SK-N-SH (cell line): ENCODE measurements around the gene MBNL1. TPM values are rescaled to one million over a fixed set of nuclear protein-coding genes. Genes with fewer than 3 reads are reported as not detected.

Source experiments
- CTCF ChIA-PET: fragments of 300-600, 350-600 bp; formaldehyde crosslinking; extraction: SDS; loops from one replicate; lab custom pipeline; 2021; lab: Yijun Ruan, JAX
- POLR2A ChIA-PET: fragments of 350-600 bp; sonication (Branson Sonifier 250); formaldehyde crosslinking; extraction: SDS; loops from one replicate; lab custom pipeline; 2020; ENCODE audit warnings: antibody characterized with exemption, inconsistent platforms; lab: Yijun Ruan, JAX
- DNase-seq: peaks from one replicate; pipeline ENCODE4 v3.0.0; 2012
- H2AFZ ChIP-seq: fragments of 200-600 bp; sonication (generic); 2 replicates; pipeline ENCODE4 v1.8.1; 2016; ENCODE audit warnings: antibody characterized with exemption, mild to moderate bottlenecking, low read depth
- H3F3A ChIP-seq: fragments of 200-600 bp; sonication (generic); replicated peaks from 2 replicates; pipeline ENCODE3; 2016; ENCODE audit warnings: antibody characterized with exemption, mild to moderate bottlenecking; ENCODE audit not compliant: insufficient read depth
- H3K27ac ChIP-seq, 2 experiments: fragments of 200-500 bp in 1 of 2; fragments of 200-600 bp in 1 of 2; sonication (Bioruptor generic) in 1 of 2; sonication (generic), shearing (Covaris generic) in 1 of 2; 2 replicates each; pipeline versions ENCODE4 v1.5.1 to v1.6.1; 2014 to 2016; ENCODE audit warnings: low read depth in 2 of 2, inconsistent platforms in 1 of 2, low read length in 1 of 2, mild to moderate bottlenecking in 1 of 2, mixed read lengths in 1 of 2
- H3K27me3 ChIP-seq: fragments of 200-600 bp; sonication (generic), shearing (Covaris generic); 2 replicates; pipeline ENCODE4 v1.6.1; 2016; ENCODE audit warnings: mixed run types; ENCODE audit not compliant: insufficient read depth
- H3K36me3 ChIP-seq, 2 experiments: fragments of 200-500 bp in 1 of 2; fragments of 200-600 bp in 1 of 2; sonication (Bioruptor generic) in 1 of 2; sonication (generic) in 1 of 2; replicated peaks in 1 of 2; 2 replicates each; pipeline versions ENCODE3 to v1.5.1; 2014 to 2016; ENCODE audit warnings: low read length in 1 of 2, mild to moderate bottlenecking in 1 of 2; ENCODE audit not compliant: insufficient read depth in 2 of 2, control insufficient read depth in 1 of 2
- H3K4me1 ChIP-seq, 2 experiments: fragments of 200-500 bp in 1 of 2; fragments of 200-600 bp in 1 of 2; sonication (Bioruptor generic) in 1 of 2; sonication (generic), shearing (Covaris generic) in 1 of 2; 2 replicates each; pipeline versions ENCODE4 v1.5.1 to v1.6.1; 2014 to 2016; ENCODE audit warnings: low read depth in 1 of 2, low read length in 1 of 2, mixed run types in 1 of 2; ENCODE audit not compliant: insufficient read depth in 2 of 2, control insufficient read depth in 1 of 2
- H3K4me2 ChIP-seq: fragments of 200-600 bp; sonication (generic), shearing (Covaris generic); 2 replicates; pipeline ENCODE4 v1.6.1; 2017; ENCODE audit warnings: mixed run types
- H3K4me3 ChIP-seq, 2 experiments: fragments of 200-500 bp in 1 of 2; fragments of 200-600 bp in 1 of 2; sonication (Bioruptor generic) in 1 of 2; sonication (generic), shearing (Covaris generic) in 1 of 2; 2 replicates each; pipeline versions ENCODE4 v1.5.1 to v1.8.1; 2014 to 2016; ENCODE audit warnings: low read depth in 2 of 2, inconsistent platforms in 1 of 2, low read length in 1 of 2, mild to moderate bottlenecking in 1 of 2, mixed read lengths in 1 of 2, moderate library complexity in 1 of 2
- H3K79me2 ChIP-seq: fragments of 200-600 bp; sonication (generic); 2 replicates; pipeline ENCODE4 v1.8.1; 2017; ENCODE audit warnings: mild to moderate bottlenecking; ENCODE audit not compliant: insufficient read depth
- H3K9ac ChIP-seq: fragments of 200-600 bp; sonication (generic); 2 replicates; pipeline ENCODE4 v1.6.1; 2017; ENCODE audit warnings: mixed run types
- H3K9me2 ChIP-seq: fragments of 200-600 bp; sonication (generic); 2 replicates; pipeline ENCODE4 v1.6.1; 2017; ENCODE audit warnings: mixed run types
- H3K9me3 ChIP-seq: fragments of 200-600 bp; sonication (generic); 2 replicates; pipeline ENCODE4 v1.6.1; 2017; ENCODE audit warnings: mixed run types, mild to moderate bottlenecking, moderate library complexity
- H4K20me1 ChIP-seq: fragments of 200-600 bp; sonication (generic); 2 replicates; pipeline ENCODE4 v1.6.1; 2017; ENCODE audit warnings: mild to moderate bottlenecking, mixed run types; ENCODE audit not compliant: insufficient read depth
- ELF1 ChIP-seq: IDR thresholded peaks from 2 replicates; pipeline ENCODE4 v1.4.0; 2012
- EP300 ChIP-seq, 2 experiments: IDR thresholded peaks; 2 replicates each; pipeline versions ENCODE4 v1.4.0 to v1.6.1; 2012; ENCODE audit warnings: borderline replicate concordance in 1 of 2, low read depth in 1 of 2, low read length in 1 of 2
- EZH2phosphoT487 ChIP-seq: fragments of 200-600 bp; sonication (generic); IDR thresholded peaks from 2 replicates; pipeline ENCODE4 v1.6.1; 2017; ENCODE audit warnings: low read depth, mixed run types, mild to moderate bottlenecking, antibody characterized with exemption, moderate library complexity, borderline replicate concordance
- FOSL2 ChIP-seq: IDR thresholded peaks from 2 replicates; pipeline ENCODE4 v1.4.0; 2012; ENCODE audit warnings: low read depth, mild to moderate bottlenecking, moderate library complexity, borderline replicate concordance
- FOXM1 ChIP-seq: IDR thresholded peaks from 2 replicates; pipeline ENCODE4 v1.4.0; 2012; ENCODE audit warnings: low read depth, mild to moderate bottlenecking
- GABPA ChIP-seq: IDR thresholded peaks from 2 replicates; pipeline ENCODE4 v1.4.0; 2012; ENCODE audit warnings: low read depth, mild to moderate bottlenecking
- JUND ChIP-seq: IDR thresholded peaks from 2 replicates; pipeline ENCODE4 v1.4.0; 2012
- MEF2A ChIP-seq: IDR thresholded peaks from 2 replicates; pipeline ENCODE4 v1.4.0; 2012; ENCODE audit warnings: low read depth, borderline replicate concordance
- POLR2AphosphoS5 ChIP-seq: IDR thresholded peaks from 2 replicates; pipeline ENCODE4 v1.6.1; 2012; ENCODE audit warnings: low read depth, low read length
- RFX5 ChIP-seq: IDR thresholded peaks from 2 replicates; pipeline ENCODE4 v1.6.1; 2012; ENCODE audit warnings: mild to moderate bottlenecking, improper control_type of control experiment, low read length
- TAF1 ChIP-seq: IDR thresholded peaks from 2 replicates; pipeline ENCODE4 v1.6.1; 2012; ENCODE audit warnings: low read depth, mild to moderate bottlenecking, low read length, moderate library complexity, borderline replicate concordance
- TCF12 ChIP-seq: IDR thresholded peaks from 2 replicates; pipeline ENCODE4 v1.4.0; 2012
- TEAD4 ChIP-seq: IDR thresholded peaks from 2 replicates; pipeline ENCODE4 v1.4.0; 2012; ENCODE audit warnings: mild to moderate bottlenecking, borderline replicate concordance; ENCODE audit not compliant: insufficient read depth
- WGBS: methylation state at CpG from one replicate; pipeline ENCODE4 v1.1.6; 2017; ENCODE audit warnings: low lambda C conversion rate; 5-methylcytosine and 5-hydroxymethylcytosine counted together
- polyA plus RNA-seq, 3 experiments: library from polyadenylated mRNA; depleted of rRNA; stranded (reverse); fragments of >200 nt; gene quantifications; 2 replicates each; pipeline ENCODE4 v1.2.3, GENCODE V29; 2012
- TF ChIP-seq, protein P1 (sequence below): IDR thresholded peaks from 2 replicates; pipeline ENCODE4 v1.4.0; 2012; ENCODE audit warnings: low read depth, borderline replicate concordance
- TF ChIP-seq, protein P2 (sequence below): IDR thresholded peaks from 2 replicates; pipeline ENCODE4; 2012
- TF ChIP-seq, protein P3 (sequence below): fragments of 200-600 bp; sonication (generic); IDR thresholded peaks from 2 replicates; pipeline ENCODE4 v1.6.1; 2017; ENCODE audit warnings: antibody characterized with exemption, mild to moderate bottlenecking, moderate library complexity
- TF ChIP-seq, protein P4 (sequence below): IDR thresholded peaks from 2 replicates; pipeline ENCODE4 v1.4.0; 2012; ENCODE audit warnings: low read depth, borderline replicate concordance
- TF ChIP-seq, protein P5 (sequence below): fragments of 150-350 bp; IDR thresholded peaks from 2 replicates; pipeline ENCODE4 v1.6.1; 2016; ENCODE audit warnings: mild to moderate bottlenecking, low read depth, low read length

MBNL1 gene
- polyA plus RNA-seq, 1 of the 3 experiments (the other 2 are of a cell fraction): 44.3 TPM

DNA sequence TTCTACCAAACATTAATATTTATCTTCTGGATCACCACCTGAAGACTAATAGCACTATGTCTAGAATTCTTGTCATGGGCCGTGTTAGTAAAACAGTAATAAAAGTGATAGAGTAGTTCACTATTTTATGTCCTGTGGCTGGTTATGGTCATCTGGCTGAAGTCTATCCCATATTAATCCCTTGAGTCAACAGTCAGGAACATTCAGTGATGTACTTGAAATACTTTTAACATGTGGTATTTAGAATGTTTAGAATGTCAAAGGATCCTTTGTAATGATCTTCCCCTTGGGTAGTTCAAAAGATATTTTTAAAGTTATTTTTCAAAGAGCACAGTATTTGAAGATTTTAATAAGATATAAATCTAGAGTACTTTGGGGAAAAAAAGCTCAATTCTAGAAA is 117.0 kb downstream of the MBNL1 start:
- 17% methylated on average over 1 of the region's 1 CpG for WGBS
- Histone ChIP-seq H3K9me2 (no peaks in the 10 kb centered on the region), H2AFZ (no peak overlapping the region), H3K79me2 (peaks cover 100% of the 10 kb centered on the region), H4K20me1 (peaks cover 66% of the 10 kb centered on the region), H3K9ac (no peak overlapping the region; the same call in 1 of the 2 replicates), H3K4me2 (peak overlapping the region; percentile 32), H3K4me1 (peaks cover 5 to 39% of the 10 kb centered on the region in 2 experiments; a peak in 2 of 4 replicates), H3K9me3 (no peaks in the 10 kb centered on the region), H3K27me3 (no peaks in the 10 kb centered on the region), H3K4me3 (no peak overlapping the region), H3K27ac (peak overlapping the region in 1 of 2 experiments; percentile 75; a peak in 3 of 4 replicates), H3K36me3 (peaks cover 0 to 12% of the 10 kb centered on the region in 2 experiments), H3F3A (peaks cover 22% of the 10 kb centered on the region)
- TF ChIP-seq FOSL2: peak; percentile 26; the same call in 1 of the 2 replicates
- no peak for TF ChIP-seq POLR2AphosphoS5
- TF ChIP-seq JUND: peak; percentile 49; the same call in 1 of the 2 replicates
- TF ChIP-seq TEAD4: peak; percentile 35; the same call in 1 of the 2 replicates
- TF ChIP-seq TCF12: peak; percentile 75
- TF ChIP-seq GABPA: no peak
- TF ChIP-seq EP300 (IDR thresholded peaks at IDR 0.05; ENCODE audit: borderline replicate concordance in 1 of 2, low read depth in 1 of 2, low read length in 1 of 2): peak in 1 of 2 experiments; percentile 70; a peak in 2 of 4 replicates
- TF ChIP-seq, protein P1, sequence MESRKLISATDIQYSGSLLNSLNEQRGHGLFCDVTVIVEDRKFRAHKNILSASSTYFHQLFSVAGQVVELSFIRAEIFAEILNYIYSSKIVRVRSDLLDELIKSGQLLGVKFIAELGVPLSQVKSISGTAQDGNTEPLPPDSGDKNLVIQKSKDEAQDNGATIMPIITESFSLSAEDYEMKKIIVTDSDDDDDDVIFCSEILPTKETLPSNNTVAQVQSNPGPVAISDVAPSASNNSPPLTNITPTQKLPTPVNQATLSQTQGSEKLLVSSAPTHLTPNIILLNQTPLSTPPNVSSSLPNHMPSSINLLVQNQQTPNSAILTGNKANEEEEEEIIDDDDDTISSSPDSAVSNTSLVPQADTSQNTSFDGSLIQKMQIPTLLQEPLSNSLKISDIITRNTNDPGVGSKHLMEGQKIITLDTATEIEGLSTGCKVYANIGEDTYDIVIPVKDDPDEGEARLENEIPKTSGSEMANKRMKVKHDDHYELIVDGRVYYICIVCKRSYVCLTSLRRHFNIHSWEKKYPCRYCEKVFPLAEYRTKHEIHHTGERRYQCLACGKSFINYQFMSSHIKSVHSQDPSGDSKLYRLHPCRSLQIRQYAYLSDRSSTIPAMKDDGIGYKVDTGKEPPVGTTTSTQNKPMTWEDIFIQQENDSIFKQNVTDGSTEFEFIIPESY: no peak
- TF ChIP-seq, protein P2, sequence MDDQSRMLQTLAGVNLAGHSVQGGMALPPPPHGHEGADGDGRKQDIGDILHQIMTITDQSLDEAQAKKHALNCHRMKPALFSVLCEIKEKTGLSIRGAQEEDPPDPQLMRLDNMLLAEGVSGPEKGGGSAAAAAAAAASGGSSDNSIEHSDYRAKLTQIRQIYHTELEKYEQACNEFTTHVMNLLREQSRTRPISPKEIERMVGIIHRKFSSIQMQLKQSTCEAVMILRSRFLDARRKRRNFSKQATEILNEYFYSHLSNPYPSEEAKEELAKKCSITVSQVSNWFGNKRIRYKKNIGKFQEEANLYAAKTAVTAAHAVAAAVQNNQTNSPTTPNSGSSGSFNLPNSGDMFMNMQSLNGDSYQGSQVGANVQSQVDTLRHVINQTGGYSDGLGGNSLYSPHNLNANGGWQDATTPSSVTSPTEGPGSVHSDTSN: peak; percentile 59; the same call in 1 of the 2 replicates
- ChIA-PET CTCF (interaction anchor here (1.0 kb wide), 1 partner anchor 10 kb away, joined by 3 read pairs; no protein-coding TSS in a partner anchor), POLR2A (no interaction called here)
- no peak for DNase-seq

DNA sequence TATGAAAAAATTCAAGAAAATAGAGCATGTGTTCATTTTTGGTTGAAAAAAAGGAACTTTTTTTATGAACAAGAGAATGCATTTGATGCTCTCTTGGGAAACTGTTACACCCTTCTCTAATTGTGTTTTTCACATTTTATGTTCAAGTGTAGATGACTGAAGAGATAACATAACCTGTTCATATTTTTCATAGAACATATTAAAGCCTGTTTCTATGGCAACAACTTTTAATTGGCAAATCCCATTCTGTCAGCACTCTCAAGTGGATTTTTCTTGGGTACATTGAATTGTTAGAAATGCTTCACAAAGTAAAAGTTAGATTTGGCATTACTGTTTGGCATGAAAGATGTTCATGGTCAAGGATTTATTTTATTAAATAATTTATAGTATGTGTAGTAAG is 117.5 kb downstream of the MBNL1 start:
- Histone ChIP-seq H3K27me3 (no peaks in the 10 kb centered on the region), H3K79me2 (peaks cover 100% of the 10 kb centered on the region), H3K36me3 (peaks cover 0 to 12% of the 10 kb centered on the region in 2 experiments), H3K9ac (no peak overlapping the region; the same call in 1 of the 2 replicates), H3K4me3 (no peak overlapping the region), H3K4me1 (peaks cover 5 to 35% of the 10 kb centered on the region in 2 experiments; a peak in 2 of 4 replicates), H4K20me1 (peaks cover 70% of the 10 kb centered on the region), H3K9me2 (no peaks in the 10 kb centered on the region), H2AFZ (no peak overlapping the region), H3K27ac (peak overlapping the region in 1 of 2 experiments; percentile 75; a peak in 3 of 4 replicates), H3K9me3 (no peaks in the 10 kb centered on the region), H3F3A (peaks cover 22% of the 10 kb centered on the region)
- POLR2A ChIA-PET: no interaction called here
- no peak for DNase-seq
- no peak for TF ChIP-seq EZH2phosphoT487
- TF ChIP-seq TCF12: no peak
- TF ChIP-seq RFX5: no peak
- TF ChIP-seq FOXM1: no peak
- TF ChIP-seq, protein P3, sequence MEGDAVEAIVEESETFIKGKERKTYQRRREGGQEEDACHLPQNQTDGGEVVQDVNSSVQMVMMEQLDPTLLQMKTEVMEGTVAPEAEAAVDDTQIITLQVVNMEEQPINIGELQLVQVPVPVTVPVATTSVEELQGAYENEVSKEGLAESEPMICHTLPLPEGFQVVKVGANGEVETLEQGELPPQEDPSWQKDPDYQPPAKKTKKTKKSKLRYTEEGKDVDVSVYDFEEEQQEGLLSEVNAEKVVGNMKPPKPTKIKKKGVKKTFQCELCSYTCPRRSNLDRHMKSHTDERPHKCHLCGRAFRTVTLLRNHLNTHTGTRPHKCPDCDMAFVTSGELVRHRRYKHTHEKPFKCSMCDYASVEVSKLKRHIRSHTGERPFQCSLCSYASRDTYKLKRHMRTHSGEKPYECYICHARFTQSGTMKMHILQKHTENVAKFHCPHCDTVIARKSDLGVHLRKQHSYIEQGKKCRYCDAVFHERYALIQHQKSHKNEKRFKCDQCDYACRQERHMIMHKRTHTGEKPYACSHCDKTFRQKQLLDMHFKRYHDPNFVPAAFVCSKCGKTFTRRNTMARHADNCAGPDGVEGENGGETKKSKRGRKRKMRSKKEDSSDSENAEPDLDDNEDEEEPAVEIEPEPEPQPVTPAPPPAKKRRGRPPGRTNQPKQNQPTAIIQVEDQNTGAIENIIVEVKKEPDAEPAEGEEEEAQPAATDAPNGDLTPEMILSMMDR: no peak
- TF ChIP-seq, protein P2: no peak
- no peak for TF ChIP-seq EP300 (IDR thresholded peaks at IDR 0.05; ENCODE audit: borderline replicate concordance in 1 of 2, low read depth in 1 of 2, low read length in 1 of 2)
- TF ChIP-seq POLR2AphosphoS5: no peak
- no peak for TF ChIP-seq ELF1
- TF ChIP-seq TAF1: no peak
- TF ChIP-seq, protein P4, sequence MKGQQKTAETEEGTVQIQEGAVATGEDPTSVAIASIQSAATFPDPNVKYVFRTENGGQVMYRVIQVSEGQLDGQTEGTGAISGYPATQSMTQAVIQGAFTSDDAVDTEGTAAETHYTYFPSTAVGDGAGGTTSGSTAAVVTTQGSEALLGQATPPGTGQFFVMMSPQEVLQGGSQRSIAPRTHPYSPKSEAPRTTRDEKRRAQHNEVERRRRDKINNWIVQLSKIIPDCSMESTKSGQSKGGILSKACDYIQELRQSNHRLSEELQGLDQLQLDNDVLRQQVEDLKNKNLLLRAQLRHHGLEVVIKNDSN: no peak
- no peak; the same call in 1 of the 2 replicates for TF ChIP-seq TEAD4
- TF ChIP-seq GABPA: no peak
- TF ChIP-seq, protein P5, sequence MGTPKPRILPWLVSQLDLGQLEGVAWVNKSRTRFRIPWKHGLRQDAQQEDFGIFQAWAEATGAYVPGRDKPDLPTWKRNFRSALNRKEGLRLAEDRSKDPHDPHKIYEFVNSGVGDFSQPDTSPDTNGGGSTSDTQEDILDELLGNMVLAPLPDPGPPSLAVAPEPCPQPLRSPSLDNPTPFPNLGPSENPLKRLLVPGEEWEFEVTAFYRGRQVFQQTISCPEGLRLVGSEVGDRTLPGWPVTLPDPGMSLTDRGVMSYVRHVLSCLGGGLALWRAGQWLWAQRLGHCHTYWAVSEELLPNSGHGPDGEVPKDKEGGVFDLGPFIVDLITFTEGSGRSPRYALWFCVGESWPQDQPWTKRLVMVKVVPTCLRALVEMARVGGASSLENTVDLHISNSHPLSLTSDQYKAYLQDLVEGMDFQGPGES: no peak
- TF ChIP-seq MEF2A: no peak
- TF ChIP-seq, all 33 proteins: peak for 0
- CTCF ChIA-PET: interaction anchor here (1.0 kb wide), 1 partner anchor 10 kb away, joined by 3 read pairs; no protein-coding TSS in a partner anchor
- H3K4me2 ChIP-seq: peak overlapping the region; percentile 32; the same call in 1 of the 2 replicates
